ENCODE data around the gene FAM200B.

GRCh38 chr4:15668566-15669435 is 12.8 kb upstream of the FAM200B start:
- TF ChIP-seq CTCF (IDR thresholded peaks at IDR 0.05) (no peak), CHD2 (IDR thresholded peaks at IDR 0.05; ENCODE audit: low read length, partially characterized antibody) (no peak), EZH2phosphoT487 (IDR thresholded peaks at IDR 0.05; ENCODE audit: borderline replicate concordance, low read depth) (no peak), MXI1 (IDR thresholded peaks at IDR 0.05; ENCODE audit: low read depth, low read length) (no peak), TEAD4 (IDR thresholded peaks at IDR 0.05; ENCODE audit: borderline replicate concordance, insufficient read depth) (no peak), GATA2 (CRISPR knock-in tag; IDR thresholded peaks at IDR 0.05) (no peak), POLR2AphosphoS5 (IDR thresholded peaks at IDR 0.05; ENCODE audit: low read depth, low read length) (no peak), RAD21 (IDR thresholded peaks at IDR 0.05; ENCODE audit: low read length) (no peak), NFIC (IDR thresholded peaks at IDR 0.05; ENCODE audit: borderline replicate concordance) (no peak)
